GM21447 (cell line): Measurements from ENCODE around the gene PPM1N.

ENCODE experiments used
- ATAC-seq: cut with Tn5 transposase; IDR thresholded peaks from one replicate; pipeline ENCODE4 v1.9.1; 2021; ENCODE audit not compliant: unreplicated experiment

Gene PPM1N

GRCh38 chr19:45488708-45489107, 9.5 kb upstream of the PPM1N start:
- ATAC-seq, result no peak

DNA sequence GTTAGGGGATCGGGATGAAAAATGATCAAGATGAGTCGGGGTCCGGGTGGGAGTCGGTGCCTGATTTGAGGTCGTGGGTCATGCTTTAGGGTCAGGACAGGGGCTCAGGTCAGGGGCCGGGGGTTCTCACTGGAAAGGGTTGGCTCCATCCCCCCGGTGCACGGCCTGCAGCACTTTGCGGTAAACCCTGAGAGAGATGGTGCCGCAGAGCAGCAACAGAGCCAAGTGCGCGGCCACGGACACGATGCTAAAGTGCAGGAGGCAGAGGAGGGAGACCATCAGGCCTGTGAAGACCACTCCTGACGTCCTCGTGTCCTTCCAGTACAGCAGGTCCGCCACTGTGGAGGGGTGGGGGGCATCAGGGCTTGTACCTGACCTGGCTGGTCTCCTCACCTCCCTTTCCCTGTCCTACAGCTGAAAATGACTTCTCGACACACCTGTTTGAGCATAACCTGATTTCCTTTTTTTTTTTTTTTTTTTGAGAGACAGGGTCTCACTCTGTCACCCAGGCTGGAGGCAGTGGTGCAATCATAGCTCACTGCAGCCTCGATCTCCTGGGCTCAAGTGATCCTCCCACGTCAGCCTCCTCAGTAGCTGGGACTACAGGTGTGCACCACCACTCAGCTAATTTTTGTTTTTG, 8.9 kb upstream of the PPM1N start:
- ATAC-seq, result no peak

GRCh38 chr19:45492137-45492626, 6.1 kb upstream of the PPM1N start:
- ATAC-seq, result no peak

GRCh38 chr19:45492627-45493470, 5.4 kb upstream of the PPM1N start:
- no peak for ATAC-seq

GRCh38 chr19:45494261-45494916, 3.9 kb upstream of the PPM1N start:
- no peak for ATAC-seq

DNA sequence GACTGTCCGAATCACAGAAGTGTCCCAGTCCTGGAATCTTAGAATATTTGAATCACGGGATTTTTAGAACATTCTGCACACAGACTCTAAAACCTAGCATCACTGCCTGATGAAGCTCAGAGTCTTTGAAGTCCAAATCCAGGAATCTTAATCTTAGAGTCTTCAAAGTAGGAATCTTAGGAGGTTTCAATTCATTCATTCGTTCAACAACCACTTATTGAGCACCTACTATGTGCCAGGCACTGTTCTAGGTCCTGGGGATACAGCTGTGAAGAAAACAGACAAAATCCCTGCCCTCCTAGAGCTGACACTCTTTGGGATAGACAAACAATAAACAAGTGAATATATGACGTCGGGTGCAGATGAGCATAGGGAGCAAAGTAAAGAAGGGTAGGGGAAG, 3.1 kb upstream of the PPM1N start:
- no peak for ATAC-seq

GRCh38 chr19:45496349-45496953, 1.8 kb upstream of the PPM1N start:
- ATAC-seq, result no peak

DNA sequence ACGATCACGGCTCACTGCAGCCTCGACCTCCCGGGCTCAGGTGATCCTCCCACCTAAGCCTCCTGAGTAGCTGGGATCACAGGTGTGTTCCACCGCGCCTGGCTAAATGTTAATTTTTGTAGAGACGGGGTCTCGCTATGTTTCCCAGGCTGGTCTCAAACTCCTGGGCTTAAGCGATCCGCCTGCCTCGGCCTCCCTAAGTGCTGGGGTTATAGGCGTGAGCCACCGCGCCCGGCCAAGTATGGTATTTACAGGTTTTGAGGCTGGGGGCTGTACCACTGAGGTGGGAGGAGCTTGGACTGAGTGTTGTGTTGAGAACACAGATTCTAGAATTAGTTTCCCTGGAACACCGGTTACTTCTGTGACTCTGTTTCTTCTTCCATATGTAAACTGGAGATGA, 452 bp upstream of the PPM1N start:
- ATAC-seq, result no peak

GRCh38 chr19:45499196-45500180, 1.2 kb downstream of the PPM1N start:
- ATAC-seq, result no peak

DNA sequence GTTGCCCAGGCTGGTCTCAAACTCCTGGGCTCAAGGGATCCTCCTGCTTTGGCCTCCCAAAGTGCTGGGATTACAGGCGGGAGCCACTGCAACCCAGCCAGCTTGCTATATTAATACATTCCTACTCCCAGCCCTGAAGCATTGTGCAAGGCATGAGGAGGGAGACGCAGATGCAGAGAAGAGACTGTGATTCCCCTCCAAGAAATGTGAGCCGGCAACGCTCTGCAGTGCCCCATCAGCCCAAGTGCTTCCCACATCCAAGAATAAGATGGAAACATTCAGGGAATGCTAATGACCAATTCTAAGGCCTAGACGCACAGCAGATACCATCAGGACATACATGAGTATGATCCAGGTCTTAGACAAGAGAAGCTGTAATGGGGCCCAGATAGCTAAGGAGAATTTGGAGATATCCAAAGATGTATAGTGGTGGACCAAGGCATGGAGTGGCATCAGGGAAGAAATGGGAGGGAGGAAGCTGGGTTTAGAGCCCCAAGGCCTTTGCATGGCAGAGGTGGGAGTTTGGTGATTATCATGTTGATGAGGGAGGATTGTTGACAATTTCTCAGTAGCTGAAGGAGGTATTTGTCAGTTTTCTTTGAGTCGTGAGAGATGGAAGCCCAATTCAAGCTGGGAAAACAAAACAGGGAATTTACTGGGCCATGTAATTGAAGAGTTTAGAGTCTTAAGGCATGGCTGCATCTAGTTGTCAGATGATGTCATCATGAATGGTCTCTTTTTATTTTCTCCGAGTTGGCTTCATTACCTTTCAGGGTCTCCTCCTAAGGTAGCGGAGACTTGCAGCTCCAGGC, 2.9 kb downstream of the PPM1N start:
- no peak for ATAC-seq

GRCh38 chr19:45501730-45502014, 3.4 kb downstream of the PPM1N start:
- no peak for ATAC-seq

DNA sequence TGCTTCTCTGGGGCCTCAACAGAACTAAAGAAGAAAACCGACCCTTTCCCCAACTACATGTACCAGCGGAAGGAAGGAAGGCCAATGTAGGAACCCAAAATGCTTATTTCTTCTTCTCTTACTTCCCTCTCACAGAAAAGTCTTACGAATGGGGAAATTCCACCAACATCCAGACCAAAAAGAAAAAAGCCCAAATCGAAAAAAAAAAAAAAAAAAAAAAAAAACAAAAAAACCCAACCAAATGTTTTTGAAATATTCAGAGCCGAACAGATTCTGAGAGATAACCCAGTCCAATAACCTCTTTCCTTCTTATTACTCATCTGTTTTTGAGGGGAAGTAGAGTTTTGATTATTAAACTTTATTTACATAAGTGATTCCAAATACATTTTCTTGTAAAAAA, 3.9 kb downstream of the PPM1N start:
- ATAC-seq, result no peak

- ATAC-seq, result no peak
These were observed 5.7 kb downstream of the PPM1N start for GRCh38 chr19:45503909-45504308.

GRCh38 chr19:45505151-45505995, 7.1 kb downstream of the PPM1N start:
- ATAC-seq, result no peak

- no peak for ATAC-seq
These were observed 7.7 kb downstream of the PPM1N start for GRCh38 chr19:45505996-45506245.

DNA sequence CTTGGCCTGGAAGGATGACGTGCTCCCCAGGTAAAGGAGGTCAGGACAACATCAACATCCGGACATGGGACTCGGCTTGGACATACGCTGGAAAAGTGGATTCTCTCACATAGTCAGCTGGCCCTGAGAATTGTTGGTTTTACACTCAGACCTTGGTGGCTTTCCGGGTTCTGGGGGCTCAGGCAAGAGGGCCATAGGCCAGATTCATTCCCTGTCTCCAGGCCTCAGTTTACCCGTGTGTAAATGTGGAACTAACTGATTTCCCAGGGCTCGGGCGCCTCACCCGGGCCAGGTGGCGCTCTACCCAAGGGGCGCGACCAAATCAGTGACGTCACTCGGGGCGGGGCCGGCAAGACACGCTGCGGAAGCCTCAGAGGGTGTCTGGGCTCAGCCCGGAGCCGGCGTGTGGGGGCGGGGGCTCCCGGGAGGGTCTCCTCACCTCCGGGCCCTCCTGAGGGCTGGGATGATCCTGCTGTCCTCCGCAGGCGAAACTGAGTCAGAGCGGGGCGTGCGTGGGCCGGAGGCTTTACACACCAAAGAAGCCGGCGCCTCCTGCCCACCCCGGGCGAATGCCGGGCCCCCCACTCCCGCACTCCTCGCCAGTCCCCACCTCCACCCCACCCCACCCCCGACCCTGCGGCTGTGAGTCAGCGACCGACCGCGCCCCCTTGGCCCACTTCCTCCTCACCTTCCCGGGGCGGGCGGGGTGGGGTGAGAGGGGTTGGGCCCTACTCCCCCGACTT, 8.2 kb downstream of the PPM1N start:
- ATAC-seq, result peak; percentile 47

DNA sequence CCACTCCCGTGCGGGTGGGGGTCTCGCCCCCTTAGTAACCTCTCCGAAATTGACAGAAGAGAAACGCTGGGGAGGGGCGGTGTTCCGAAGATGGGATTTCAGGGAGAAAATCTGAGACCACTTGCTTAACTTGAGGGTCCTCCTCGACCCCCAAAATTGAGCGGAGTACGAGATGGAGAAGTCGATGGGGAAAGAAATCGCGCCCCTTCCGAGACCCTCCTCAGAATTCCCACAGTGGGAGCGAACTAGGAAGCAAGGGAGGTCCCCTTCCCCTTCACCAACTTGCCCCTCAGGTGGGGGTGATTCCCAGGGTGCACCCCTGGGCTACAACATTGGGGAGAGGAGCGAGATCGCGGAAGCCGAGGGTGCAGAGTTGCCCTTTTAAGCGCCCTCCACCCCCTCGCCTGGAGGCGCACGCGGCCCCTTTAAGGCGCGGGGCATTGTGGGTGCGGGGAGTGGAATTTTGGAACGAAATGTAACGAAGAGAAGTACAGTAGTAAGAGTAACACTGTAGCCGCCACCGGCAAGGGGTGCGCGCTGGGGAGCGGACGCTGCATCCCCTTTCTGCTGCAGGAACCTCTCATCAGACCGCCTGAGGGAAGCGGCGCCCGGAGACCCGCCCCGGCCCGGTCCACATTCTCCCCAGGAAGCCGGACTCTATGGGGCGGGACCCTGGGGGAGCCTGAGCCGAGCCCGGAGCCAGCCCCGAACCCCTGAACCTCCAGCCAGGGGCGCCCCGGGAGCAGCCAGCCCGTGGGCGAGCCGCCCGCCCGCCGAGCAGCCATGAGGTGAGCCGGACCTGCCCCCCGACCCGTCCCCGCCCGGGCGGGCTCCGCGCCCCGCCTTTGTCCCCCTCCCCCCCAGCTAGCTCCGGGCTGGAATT, 9.0 kb downstream of the PPM1N start, which contains the start of gene VASP:
TSS of gene VASP (plus strand) at position 491 of the 883 bp plus-strand sequence. CDS start at position 784, 293 bp downstream.
- peak; percentile 43 for ATAC-seq
